Germinal center (tissue), 1 donor: ENCODE measurements around the gene TBX4.
"Not testable (repeated sequence)": the region's sequence is repeated elsewhere in the genome, so short reads cannot be mapped to it uniquely, and the experiment has no call there.

Experiments
- DNase-seq: peaks from one replicate; pipeline ENCODE4 v3.0.0; 2012; ENCODE audit warnings: mixed read lengths, low spot score

Gene TBX4

GRCh38 chr17:61483778-61484116, 31.5 kb downstream of the TBX4 start:
- no peak for DNase-seq

GRCh38 chr17:61484174-61484573, 32.0 kb downstream of the TBX4 start:
- DNase-seq, result no peak

GRCh38 chr17:61485067-61485775, 33.0 kb downstream of the TBX4 start:
- DNase-seq, result no peak

GRCh38 chr17:61486135-61487120, 34.2 kb downstream of the TBX4 start:
- no peak for DNase-seq

- no peak for DNase-seq
Observed at GRCh38 chr17:61487161-61487988, 35.2 kb downstream of the TBX4 start.

GRCh38 chr17:61487989-61488595, 35.9 kb downstream of the TBX4 start:
- DNase-seq, result no peak

GRCh38 chr17:61488878-61489718, 36.9 kb downstream of the TBX4 start:
- no peak for DNase-seq

GRCh38 chr17:61489719-61490490, 37.7 kb downstream of the TBX4 start:
- no peak for DNase-seq

GRCh38 chr17:61490540-61490975, 38.3 kb downstream of the TBX4 start:
- DNase-seq, result no peak

- no peak for DNase-seq
Observed at GRCh38 chr17:61491981-61492380, 39.8 kb downstream of the TBX4 start.

- DNase-seq, result no peak
Observed at GRCh38 chr17:61492759-61493526, 40.7 kb downstream of the TBX4 start.

GRCh38 chr17:61493830-61494324, 41.7 kb downstream of the TBX4 start:
- DNase-seq, result not testable (repeated sequence)

GRCh38 chr17:61494325-61495160, 42.3 kb downstream of the TBX4 start:
- DNase-seq, result no peak

GRCh38 chr17:61495161-61495857, 43.1 kb downstream of the TBX4 start:
- DNase-seq, result no peak

GRCh38 chr17:61496174-61496956, 44.1 kb downstream of the TBX4 start:
- no peak for DNase-seq

GRCh38 chr17:61496957-61497653, 44.9 kb downstream of the TBX4 start:
- DNase-seq, result no peak
